Nephron (organoid): ENCODE data around the gene SIPA1L3.

Source experiments
- H3K27ac Mint-ChIP-seq, 3 experiments: 2 replicates each; pipeline ENCODE4 v1.8.0; 2020; ENCODE audit warnings: mixed read lengths in 3 of 3, mild to moderate bottlenecking in 2 of 3, moderate library complexity in 1 of 3
- H3K27me3 Mint-ChIP-seq: 2 replicates; pipeline ENCODE4 v1.8.0; 2021; ENCODE audit warnings: low read depth, mild to moderate bottlenecking, moderate library complexity, mixed read lengths
- H3K36me3 Mint-ChIP-seq: 2 replicates; pipeline ENCODE4 v1.8.0; 2020; ENCODE audit warnings: low read depth, mixed read lengths
- H3K4me1 Mint-ChIP-seq: 2 replicates; pipeline ENCODE4 v1.8.0; 2020; ENCODE audit warnings: mixed read lengths
- H3K4me3 Mint-ChIP-seq, 3 experiments: 2 replicates each; pipeline ENCODE4 v1.8.0; 2020; ENCODE audit warnings: mild to moderate bottlenecking in 3 of 3, mixed read lengths in 3 of 3, moderate library complexity in 2 of 3
- H3K9me3 Mint-ChIP-seq: 2 replicates; pipeline ENCODE4 v1.8.0; 2020; ENCODE audit warnings: mixed read lengths
- TF ChIP-seq, protein P1 (sequence below), 3 experiments: fragments of 200-600 bp; sonication (generic); IDR thresholded peaks; one replicate each; pipeline ENCODE4 v1.5.0; 2021; ENCODE audit warnings: antibody characterized with exemption in 3 of 3; ENCODE audit not compliant: unreplicated experiment in 3 of 3

Gene SIPA1L3

DNA sequence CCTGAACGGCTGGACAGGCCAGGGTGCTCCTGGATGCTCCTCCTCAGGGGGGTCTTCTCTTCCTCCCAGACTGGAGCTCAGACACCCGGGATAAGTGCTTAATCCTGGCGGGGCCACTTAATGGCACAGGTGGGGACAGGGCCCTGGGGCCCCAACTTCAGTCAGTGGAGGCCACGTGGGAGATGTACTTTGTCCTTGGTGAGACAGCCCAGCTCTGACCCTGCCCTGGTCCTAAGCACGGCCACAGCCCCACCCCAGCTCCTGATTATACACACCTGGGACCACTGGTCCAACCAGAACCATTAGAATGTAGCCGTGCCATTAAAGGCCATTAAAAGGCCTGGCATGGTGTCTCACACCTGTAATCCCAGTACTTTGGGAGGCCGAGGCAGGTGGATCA lies 341.4 kb downstream of the SIPA1L3 start:
- H3K27ac Mint-ChIP-seq: no peak overlapping the region
- TF ChIP-seq, protein P1, sequence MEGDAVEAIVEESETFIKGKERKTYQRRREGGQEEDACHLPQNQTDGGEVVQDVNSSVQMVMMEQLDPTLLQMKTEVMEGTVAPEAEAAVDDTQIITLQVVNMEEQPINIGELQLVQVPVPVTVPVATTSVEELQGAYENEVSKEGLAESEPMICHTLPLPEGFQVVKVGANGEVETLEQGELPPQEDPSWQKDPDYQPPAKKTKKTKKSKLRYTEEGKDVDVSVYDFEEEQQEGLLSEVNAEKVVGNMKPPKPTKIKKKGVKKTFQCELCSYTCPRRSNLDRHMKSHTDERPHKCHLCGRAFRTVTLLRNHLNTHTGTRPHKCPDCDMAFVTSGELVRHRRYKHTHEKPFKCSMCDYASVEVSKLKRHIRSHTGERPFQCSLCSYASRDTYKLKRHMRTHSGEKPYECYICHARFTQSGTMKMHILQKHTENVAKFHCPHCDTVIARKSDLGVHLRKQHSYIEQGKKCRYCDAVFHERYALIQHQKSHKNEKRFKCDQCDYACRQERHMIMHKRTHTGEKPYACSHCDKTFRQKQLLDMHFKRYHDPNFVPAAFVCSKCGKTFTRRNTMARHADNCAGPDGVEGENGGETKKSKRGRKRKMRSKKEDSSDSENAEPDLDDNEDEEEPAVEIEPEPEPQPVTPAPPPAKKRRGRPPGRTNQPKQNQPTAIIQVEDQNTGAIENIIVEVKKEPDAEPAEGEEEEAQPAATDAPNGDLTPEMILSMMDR (IDR thresholded peaks at IDR 0.05; ENCODE audit: unreplicated experiment in 3 of 3): no peak
- no peaks in the 10 kb centered on the region for H3K9me3 Mint-ChIP-seq
- peaks cover 19% of the 10 kb centered on the region for H3K27me3 Mint-ChIP-seq
- no peaks in the 10 kb centered on the region for H3K36me3 Mint-ChIP-seq
- no peak overlapping the region for H3K4me3 Mint-ChIP-seq
- H3K4me1 Mint-ChIP-seq: peaks cover 45% of the 10 kb centered on the region

DNA sequence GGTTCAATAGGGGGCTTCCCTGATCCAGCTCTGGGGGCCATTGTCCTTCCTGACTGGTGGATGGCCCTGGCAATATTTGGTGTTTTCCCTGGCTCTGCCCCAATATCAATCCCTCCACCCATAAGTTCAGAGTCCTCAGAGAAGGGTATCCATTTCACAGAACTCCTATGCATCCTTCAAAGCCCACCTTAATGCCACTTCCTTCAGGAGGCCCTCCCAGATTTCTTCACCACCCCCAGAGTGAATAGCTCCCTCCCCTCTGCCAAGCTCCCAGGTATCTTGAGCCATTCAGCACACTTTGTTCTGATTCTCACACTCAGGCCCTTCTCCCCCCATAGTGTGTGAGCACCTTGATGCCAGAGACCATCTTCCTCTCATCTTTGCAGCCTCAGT lies 343.4 kb downstream of the SIPA1L3 start:
- Mint-ChIP-seq H3K27ac (peak overlapping the region; percentile 91 to 96 (median 94)), H3K36me3 (no peaks in the 10 kb centered on the region), H3K9me3 (no peaks in the 10 kb centered on the region), H3K4me1 (peaks cover 43% of the 10 kb centered on the region), H3K27me3 (peaks cover 15% of the 10 kb centered on the region), H3K4me3 (no peak overlapping the region)
- TF ChIP-seq, protein P1 (IDR thresholded peaks at IDR 0.05; ENCODE audit: unreplicated experiment in 3 of 3): no peak

DNA sequence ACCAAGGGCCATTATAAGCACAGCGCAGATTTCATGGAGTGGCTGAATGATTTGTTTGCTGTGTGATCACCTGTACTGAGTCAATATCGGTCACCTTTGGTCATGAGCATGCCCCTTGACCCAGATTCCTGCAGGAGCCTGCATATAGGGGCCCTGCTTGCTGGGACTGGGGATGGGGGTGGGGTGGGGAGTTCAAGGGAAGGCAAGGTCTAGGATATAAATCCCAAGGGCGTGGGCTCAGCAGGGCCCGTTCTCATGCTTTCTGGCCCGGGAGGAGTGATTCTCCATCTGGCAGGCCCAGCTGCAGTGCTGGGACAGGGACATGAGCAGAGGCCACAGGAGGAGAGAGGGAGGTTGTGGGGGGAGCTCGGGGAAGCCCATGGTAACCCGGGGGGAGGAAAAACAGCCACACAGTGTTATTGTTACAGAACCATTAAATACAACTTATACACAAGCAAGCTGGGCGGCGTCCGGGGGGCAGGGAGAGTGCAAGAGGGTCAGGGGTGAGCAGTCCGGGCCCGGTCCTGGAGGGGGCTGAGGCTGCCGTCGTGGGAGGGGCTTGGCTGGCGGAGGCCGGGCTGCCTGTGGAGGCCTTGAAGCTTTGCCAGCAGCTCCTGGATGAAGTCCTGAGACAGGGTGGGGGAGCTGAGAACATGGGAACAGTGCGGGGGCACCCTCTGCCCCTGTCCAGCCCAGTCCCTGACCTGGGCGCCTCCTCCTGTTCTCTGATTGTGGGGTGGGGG lies 344.0 kb downstream of the SIPA1L3 start:
- Mint-ChIP-seq H3K27ac (peak overlapping the region; percentile 91 to 96 (median 94)), H3K9me3 (no peaks in the 10 kb centered on the region), H3K36me3 (no peaks in the 10 kb centered on the region), H3K4me1 (peaks cover 47% of the 10 kb centered on the region), H3K4me3 (peak overlapping the region; percentile 63 to 70 (median 66)), H3K27me3 (peaks cover 11% of the 10 kb centered on the region)
- TF ChIP-seq, protein P1 (IDR thresholded peaks at IDR 0.05; ENCODE audit: unreplicated experiment in 3 of 3): no peak

DNA sequence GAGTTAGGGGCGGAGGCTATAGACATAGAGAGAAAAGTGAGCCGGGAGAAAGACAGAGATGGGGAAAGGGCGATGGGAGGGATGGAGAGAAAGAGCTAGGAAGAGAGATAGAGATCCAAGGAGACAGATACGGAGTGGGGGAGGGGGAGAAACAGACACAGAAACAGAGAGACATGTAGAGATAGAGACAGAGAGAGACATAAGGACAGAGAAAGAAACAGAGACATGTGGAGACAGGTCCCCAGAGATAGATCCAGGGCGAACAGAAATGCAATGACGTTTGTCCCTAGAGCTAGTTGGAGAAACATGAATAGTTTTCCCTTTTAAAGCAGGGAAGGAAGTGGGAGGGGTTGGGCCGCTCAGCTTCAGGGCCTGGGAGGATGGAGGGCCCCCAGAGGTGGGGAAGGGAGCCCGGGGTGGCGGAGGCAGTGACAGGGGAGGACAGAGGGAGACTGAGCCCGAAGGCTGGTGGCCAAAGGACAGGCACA lies 344.6 kb downstream of the SIPA1L3 start:
- H3K4me1 Mint-ChIP-seq: peaks cover 49% of the 10 kb centered on the region
- H3K4me3 Mint-ChIP-seq: peak overlapping the region; percentile 63 to 70 (median 66)
- peak overlapping the region; percentile 91 to 96 (median 94) for H3K27ac Mint-ChIP-seq
- peaks cover 6% of the 10 kb centered on the region for H3K27me3 Mint-ChIP-seq
- no peaks in the 10 kb centered on the region for H3K9me3 Mint-ChIP-seq
- TF ChIP-seq, protein P1 (IDR thresholded peaks at IDR 0.05; ENCODE audit: unreplicated experiment in 3 of 3): no peak
- no peaks in the 10 kb centered on the region for H3K36me3 Mint-ChIP-seq

DNA sequence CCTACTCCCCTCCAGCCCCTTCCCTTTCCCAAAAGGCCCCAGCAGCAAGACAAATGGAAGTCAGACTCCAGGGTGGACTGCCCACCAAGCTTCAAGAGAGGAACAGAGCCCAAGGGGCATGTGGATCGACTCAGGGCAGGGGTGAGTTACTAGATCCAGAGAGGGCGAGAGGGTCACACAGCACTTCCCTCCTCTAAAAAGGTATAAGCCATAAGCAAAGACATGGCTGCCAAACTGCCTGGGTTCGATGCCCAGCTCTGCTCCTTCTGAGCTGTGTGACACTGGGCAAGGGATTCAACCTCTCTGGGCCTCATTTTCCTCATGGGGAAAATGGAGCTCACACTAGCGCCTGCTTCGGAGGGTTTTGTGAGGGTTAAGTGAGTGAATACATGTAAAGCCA lies 345.4 kb downstream of the SIPA1L3 start:
- Mint-ChIP-seq H3K36me3 (no peaks in the 10 kb centered on the region), H3K27ac (peak overlapping the region; percentile 91 to 96 (median 94)), H3K4me3 (peak overlapping the region; percentile 42 to 50 (median 50)), H3K9me3 (no peaks in the 10 kb centered on the region), H3K27me3 (peaks cover 12% of the 10 kb centered on the region), H3K4me1 (peaks cover 52% of the 10 kb centered on the region)
- TF ChIP-seq, protein P1 (IDR thresholded peaks at IDR 0.05; ENCODE audit: unreplicated experiment in 3 of 3): no peak
